GM12878 (cell line): ENCODE measurements around the gene LGALS8. TPM values are rescaled to one million over a fixed set of nuclear protein-coding genes. Genes with fewer than 3 reads are reported as not detected.

Source experiments
- ATAC-seq: fragments of 200-7000 bp; cut with Tn5 transposase; 3 replicates; pipeline ENCODE4 v1.9.1; 2020; ENCODE audit warnings: mild to moderate bottlenecking, moderate library complexity
- BruUV-seq: library from RNA; stranded (reverse); fragments of 400-500 nt; replicated peaks from 2 replicates; lab custom pipeline; 2021; lab: Mats Ljungman, UMichigan
- CTCF ChIA-PET: fragments of 300-600 bp; sonication (Branson Sonifier 250); formaldehyde crosslinking; extraction: SDS; loops from one replicate; lab custom pipeline; 2021; ENCODE audit warnings: inconsistent platforms; lab: Yijun Ruan, JAX
- POLR2A ChIA-PET: fragments of 350-600 bp; formaldehyde crosslinking; extraction: SDS; loops from one replicate; lab custom pipeline; 2021; ENCODE audit warnings: inconsistent platforms; lab: Charles Lee
- RAD21 ChIA-PET: fragments of 300-600 bp; sonication (Branson Sonifier 250); formaldehyde crosslinking; loops from one replicate; lab custom pipeline; 2023; ENCODE audit warnings: antibody characterized with exemption; ENCODE audit not compliant: unreplicated experiment; lab: Charles Lee
- SMC1A ChIA-PET: fragments of 300-600 bp; sonication (Branson Sonifier 250); formaldehyde crosslinking; loops from one replicate; lab custom pipeline; 2023; ENCODE audit not compliant: unreplicated experiment, uncharacterized antibody; lab: Charles Lee
- DNase-seq: peaks from one replicate; pipeline ENCODE4 v3.0.0-alpha.2; 2011; ENCODE audit warnings: low read depth, low spot score
- FAIRE-seq: peaks from 3 replicates; lab custom pipeline; 2011; peaks lifted over from hg19 to GRCh38; lab: Jason Lieb, UNC
- H2AFZ ChIP-seq: 2 replicates; pipeline ENCODE4 v1.6.0; 2011; ENCODE audit warnings: low read depth, low read length, control low read depth; ENCODE audit not compliant: control insufficient read depth
- H3K27ac ChIP-seq: 2 replicates; pipeline ENCODE4 v1.5.1; 2011; ENCODE audit warnings: control low read depth; ENCODE audit not compliant: control insufficient read depth, insufficient read depth
- H3K27me3 ChIP-seq, 2 experiments: replicated peaks in 1 of 2; 2 replicates each; pipeline versions ENCODE4 v1.6.0 to v1.6.1; 2011; ENCODE audit warnings: low read length in 1 of 2; ENCODE audit not compliant: control insufficient read depth in 2 of 2, insufficient read depth in 2 of 2
- H3K36me3 ChIP-seq, 2 experiments: 2 replicates each; pipeline ENCODE4 v1.5.1; 2011; ENCODE audit warnings: low read length in 1 of 2; ENCODE audit not compliant: control insufficient read depth in 2 of 2, insufficient read depth in 2 of 2
- H3K4me1 ChIP-seq: 2 replicates; pipeline ENCODE4 v1.6.1; 2011; ENCODE audit warnings: mild to moderate bottlenecking, low read length, moderate library complexity, mixed read lengths; ENCODE audit not compliant: control insufficient read depth, insufficient read depth
- H3K4me2 ChIP-seq: 2 replicates; pipeline ENCODE4 v1.6.0; 2011; ENCODE audit warnings: control low read depth; ENCODE audit not compliant: control insufficient read depth, insufficient read depth
- H3K4me3 ChIP-seq: fragments of 200-600 bp; sonication (generic); 2 replicates; pipeline ENCODE4 v1.5.1; 2016
- H3K79me2 ChIP-seq: 2 replicates; pipeline ENCODE4 v1.6.0; 2011; ENCODE audit warnings: low read length; ENCODE audit not compliant: control insufficient read depth, insufficient read depth
- H3K9ac ChIP-seq: 2 replicates; pipeline ENCODE4 v1.8.0; 2011; ENCODE audit warnings: low read length, control low read depth, mixed read lengths; ENCODE audit not compliant: control insufficient read depth, insufficient read depth
- H3K9me3 ChIP-seq: replicated peaks from 3 replicates; pipeline ENCODE4 v1.5.1; 2011; ENCODE audit warnings: mild to moderate bottlenecking, low read length; ENCODE audit not compliant: control insufficient read depth, insufficient read depth
- H4K20me1 ChIP-seq: 2 replicates; pipeline ENCODE4 v1.6.0; 2011; ENCODE audit not compliant: control insufficient read depth, insufficient read depth
- BRCA1 ChIP-seq: IDR thresholded peaks from 2 replicates; pipeline ENCODE4 v1.6.1; 2011; ENCODE audit warnings: low read depth, low read length, improper control_type of control experiment
- CREB1 ChIP-seq: IDR thresholded peaks from 2 replicates; pipeline ENCODE4 v1.6.1; 2012; ENCODE audit warnings: low read depth, mild to moderate bottlenecking, inconsistent platforms
- E2F4 ChIP-seq: IDR thresholded peaks from 2 replicates; pipeline ENCODE4 v1.6.1; 2012; ENCODE audit warnings: low read depth, low read length, improper control_type of control experiment
- FOXK2 ChIP-seq: fragments of 450-650 bp; IDR thresholded peaks from 2 replicates; pipeline ENCODE4 v1.6.1; 2017; ENCODE audit warnings: mild to moderate bottlenecking, moderate library complexity
- HDGF ChIP-seq: fragments of 450-650 bp; IDR thresholded peaks from 2 replicates; pipeline ENCODE4 v1.6.1; 2016; ENCODE audit warnings: antibody characterized with exemption
- MAX ChIP-seq: IDR thresholded peaks from 2 replicates; pipeline ENCODE4 v1.6.1; 2012; ENCODE audit warnings: low read depth, low read length, improper control_type of control experiment
- MYB ChIP-seq: fragments of 150-350 bp; IDR thresholded peaks from 2 replicates; pipeline ENCODE4 v1.6.1; 2014; ENCODE audit warnings: mild to moderate bottlenecking, low read depth, low read length, borderline replicate concordance
- NRF1 ChIP-seq: conservative IDR thresholded peaks from 2 replicates; pipeline ENCODE4 v1.6.1; 2011; ENCODE audit warnings: mild to moderate bottlenecking, low read depth, low read length, improper control_type of control experiment
- PAX8 ChIP-seq: fragments of 450-650 bp; IDR thresholded peaks from 2 replicates; pipeline ENCODE4 v1.6.1; 2017; ENCODE audit warnings: mild to moderate bottlenecking, moderate library complexity
- POLR2A ChIP-seq: IDR thresholded peaks from 2 replicates; pipeline ENCODE4 v1.6.1; 2011; ENCODE audit warnings: low read depth, mild to moderate bottlenecking, low read length
- RBBP5 ChIP-seq: fragments of 200-600 bp; sonication (generic); conservative IDR thresholded peaks from 2 replicates; pipeline ENCODE4 v1.6.1; 2016
- REST ChIP-seq: IDR thresholded peaks from 2 replicates; pipeline ENCODE4 v1.6.1; 2012; ENCODE audit warnings: mild to moderate bottlenecking, low read depth, low read length
- RUNX3 ChIP-seq: IDR thresholded peaks from 2 replicates; pipeline ENCODE4 v1.6.1; 2012; ENCODE audit warnings: low read length, inconsistent platforms
- SKIL ChIP-seq: fragments of 450-650 bp; IDR thresholded peaks from 2 replicates; pipeline ENCODE4 v1.6.1; 2017; ENCODE audit warnings: mild to moderate bottlenecking, low read depth, inconsistent platforms; ENCODE audit not compliant: poor library complexity, severe bottlenecking
- SMAD5 ChIP-seq: IDR thresholded peaks from 2 replicates; pipeline ENCODE4 v1.6.1; 2016; ENCODE audit warnings: antibody characterized with exemption, low read depth
- SUZ12 ChIP-seq: fragments of 200-600 bp; sonication (generic); IDR thresholded peaks from one replicate; pipeline ENCODE4 v1.6.1; 2018; ENCODE audit warnings: antibody characterized with exemption, mild to moderate bottlenecking; ENCODE audit not compliant: unreplicated experiment
- ZNF217 ChIP-seq: fragments of 450-650 bp; IDR thresholded peaks from 2 replicates; pipeline ENCODE4 v1.6.1; 2017; ENCODE audit warnings: antibody characterized with exemption, mild to moderate bottlenecking
- ZNF384 ChIP-seq: IDR thresholded peaks from 2 replicates; pipeline ENCODE4 v1.6.1; 2012; ENCODE audit warnings: low read depth, mild to moderate bottlenecking, low read length, improper control_type of control experiment, borderline replicate concordance
- ZSCAN29 ChIP-seq: fragments of 450-650 bp; IDR thresholded peaks from 2 replicates; pipeline ENCODE4 v1.6.1; 2017; ENCODE audit warnings: mild to moderate bottlenecking, moderate library complexity
- WGBS: methylation state at CpG from one replicate; pipeline ENCODE4 v1.1.6; 2016; ENCODE audit warnings: low lambda C conversion rate; ENCODE audit not compliant: insufficient replicate concordance, insufficient coverage; ENCODE audit errors: missing lambda C conversion rate; 5-methylcytosine and 5-hydroxymethylcytosine counted together
- in situ Hi-C: fragments of 300-500 bp; cut with MboI; formaldehyde crosslinking; loops from 9 replicates; pipeline ENCODE4 v1.14.3; 2018; ENCODE audit warnings: mixed read lengths
- intact Hi-C: fragments of 100-400 bp; cut with micrococcal nuclease; formaldehyde crosslinking; loops from one replicate; pipeline ENCODE4 v1.14.2; 2022; ENCODE audit not compliant: unreplicated experiment
- polyA plus RNA-seq, 11 experiments: library from polyadenylated mRNA; depleted of rRNA in 4 of 11; unstranded in 6 of 11; stranded (reverse) in 5 of 11; fragments of >200 nt; fragmentation: Nextera tagmentation in 4 of 11; fragmentation: Illumina TruSeq in 1 of 11; extraction: Ambion mirVana in 4 of 11; extraction: Trizol in 1 of 11; gene quantifications; 1 replicate in 1 of 11; 2 replicates in 10 of 11; pipeline versions ENCODE4 v1.2.1 to v1.2.3, GENCODE V29; 2011 to 2016; ENCODE audit warnings: inconsistent platforms in 2 of 11, missing spikeins in 2 of 11, low read depth in 1 of 11
- total RNA-seq, 4 experiments: library from RNA; depleted of rRNA in 3 of 4; stranded (reverse); fragments of >200 nt in 3 of 4; fragmentation: Illumina TruSeq in 1 of 4; extraction: Trizol in 1 of 4; gene quantifications; 2 replicates each; pipeline versions ENCODE4 v1.2.1 to v1.2.3, GENCODE V29; 2013 to 2021

LGALS8 gene
- total and polyA plus RNA-seq, 10 of the 15 experiments (the other 5 are each of a cell fraction or from before 2014, with no cell fraction given), result 15.4 to 86.5 (median 19.2) TPM

GRCh38 chr1:236556606-236557005 lies 32.8 kb downstream of the LGALS8 start (continued):
- no peak for TF ChIP-seq REST
- TF ChIP-seq FOXK2, result no peak
- TF ChIP-seq SUZ12, result no peak
- TF ChIP-seq E2F4, result no peak
- no peak for TF ChIP-seq PAX8
- no peak for TF ChIP-seq MAX
- TF ChIP-seq BRCA1, result no peak
- TF ChIP-seq SMAD5, result no peak

- FAIRE-seq (no peak), DNase-seq (no peak), ATAC-seq (no peak)
- no peaks in the 10 kb centered on the region for H3K9me3 ChIP-seq
- H3K27ac ChIP-seq, result no peak overlapping the region
- ChIA-PET SMC1A (interaction anchor here (0.6 to 2.0 kb wide), 2 partner anchors 11 to 131 kb away, joined by 3 to 5 read pairs; no protein-coding TSS in a partner anchor), POLR2A (no interaction called here), CTCF (interaction anchor here (1.5 kb wide), 1 partner anchor 8 kb away, joined by 5 read pairs; no protein-coding TSS in a partner anchor), RAD21 (no interaction called here)
- no peak overlapping the region for H3K4me3 ChIP-seq
- no TSS peak for BruUV-seq
- H3K4me2 ChIP-seq, result no peak overlapping the region
- no peak overlapping the region for H3K9ac ChIP-seq
- no peaks in the 10 kb centered on the region for H3K79me2 ChIP-seq
- in situ Hi-C loops (no loop called here), intact Hi-C loops (no loop called here)
- 91% methylated on average over 9 of the region's 9 CpGs for WGBS
- no peaks in the 10 kb centered on the region for H3K27me3 ChIP-seq
- peaks cover 11 to 47% of the 10 kb centered on the region in 2 experiments for H3K36me3 ChIP-seq
- no peaks in the 10 kb centered on the region for H3K4me1 ChIP-seq
- no peaks in the 10 kb centered on the region for H4K20me1 ChIP-seq
- H2AFZ ChIP-seq, result no peak overlapping the region
- TF ChIP-seq RUNX3, result no peak
- TF ChIP-seq MYB, result no peak
- TF ChIP-seq HDGF, result no peak
- TF ChIP-seq SKIL, result no peak
- TF ChIP-seq ZNF217, result no peak
- no peak for TF ChIP-seq POLR2A
- no peak for TF ChIP-seq CREB1
- no peak for TF ChIP-seq ZNF384
- no peak for TF ChIP-seq ZSCAN29
- TF ChIP-seq NRF1, result no peak
- no peak for TF ChIP-seq RBBP5
- no peak for TF ChIP-seq FOXK2
These were observed 34.3 kb downstream of the LGALS8 start for GRCh38 chr1:236558081-236558480.
